KOPT-K1 (cell line): ENCODE measurements around the gene MON1B.
"Not testable (repeated sequence)": the region's sequence is repeated elsewhere in the genome, so short reads cannot be mapped to it uniquely, and the experiment has no call there.

ENCODE experiments used
- H3K27ac ChIP-seq: fragments of 200-600 bp; sonication (generic); 2 replicates; pipeline ENCODE4 v1.5.1; 2016; ENCODE audit warnings: antibody characterized with exemption, mild to moderate bottlenecking, low read depth, low read length; ENCODE audit not compliant: poor library complexity, severe bottlenecking
- H3K36me3 ChIP-seq: fragments of 200-600 bp; sonication (generic); 2 replicates; pipeline ENCODE4 v1.5.1; 2017; ENCODE audit warnings: antibody characterized with exemption, mild to moderate bottlenecking, low read length, moderate library complexity; ENCODE audit not compliant: insufficient read depth
- H3K9me3 ChIP-seq: fragments of 200-600 bp; sonication (generic); 2 replicates; pipeline ENCODE4 v1.5.1; 2017; ENCODE audit warnings: antibody characterized with exemption, low read length, mild to moderate bottlenecking; ENCODE audit not compliant: insufficient read depth, poor library complexity, severe bottlenecking

Gene MON1B

DNA sequence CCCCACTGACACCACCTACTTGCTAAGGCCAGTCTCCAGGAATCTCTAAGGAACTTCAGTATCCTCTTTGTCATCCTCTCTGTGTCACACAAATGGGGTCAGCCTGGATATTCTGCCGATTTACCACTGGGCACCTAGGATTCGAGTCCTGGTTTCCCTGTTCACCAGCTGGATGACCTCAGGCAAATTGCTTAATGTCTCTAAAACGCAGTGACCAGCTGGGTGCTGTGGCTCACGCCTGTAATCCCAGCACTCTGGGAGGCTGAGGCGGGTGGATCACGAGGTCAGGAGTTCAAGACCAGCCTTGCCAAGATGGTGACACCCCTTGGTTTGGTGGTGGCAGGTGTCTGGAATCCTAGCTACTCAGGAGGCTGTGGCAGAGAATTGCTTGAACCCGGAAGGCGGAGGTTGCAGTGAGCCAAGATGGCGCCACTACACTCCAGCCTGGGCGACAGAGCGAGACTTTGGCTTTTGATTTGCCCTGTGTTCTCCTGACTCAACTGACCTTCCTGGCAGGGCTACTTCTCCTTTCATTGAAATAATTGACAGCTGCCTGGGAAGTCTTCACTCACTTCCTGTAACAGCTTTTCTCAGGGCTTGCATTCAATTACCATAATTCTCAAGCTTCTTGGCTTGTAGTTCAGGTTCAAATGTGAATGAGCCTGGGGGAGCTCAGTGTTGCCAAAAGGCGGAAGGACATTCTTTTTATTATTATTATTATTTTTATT lies 23.6 kb downstream of the MON1B start:
- no peak overlapping the region for H3K27ac ChIP-seq
- H3K36me3 ChIP-seq: no peaks in the 10 kb centered on the region
- no peaks in the 10 kb centered on the region for H3K9me3 ChIP-seq

DNA sequence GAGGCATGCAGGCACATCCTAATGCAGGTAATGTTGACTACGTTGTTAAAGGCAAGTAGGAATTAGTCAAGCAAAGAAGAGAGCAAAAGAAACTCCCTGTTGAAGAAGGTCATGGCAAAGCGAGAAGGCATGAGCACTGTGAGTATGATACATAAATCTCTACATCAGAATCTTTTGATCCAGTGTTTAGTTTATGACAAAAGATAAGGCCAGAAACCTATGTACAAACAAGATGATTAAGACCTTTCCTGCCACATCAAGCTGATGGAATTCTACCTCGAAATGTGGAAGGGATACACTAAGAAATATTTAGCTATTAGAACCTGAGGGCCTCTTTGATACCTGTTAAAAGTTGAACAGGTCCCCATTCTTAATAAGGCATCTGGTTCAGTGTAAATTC lies 28.4 kb downstream of the MON1B start:
- H3K36me3 ChIP-seq: no peaks in the 10 kb centered on the region
- H3K9me3 ChIP-seq: no peaks in the 10 kb centered on the region
- H3K27ac ChIP-seq: no peak overlapping the region

DNA sequence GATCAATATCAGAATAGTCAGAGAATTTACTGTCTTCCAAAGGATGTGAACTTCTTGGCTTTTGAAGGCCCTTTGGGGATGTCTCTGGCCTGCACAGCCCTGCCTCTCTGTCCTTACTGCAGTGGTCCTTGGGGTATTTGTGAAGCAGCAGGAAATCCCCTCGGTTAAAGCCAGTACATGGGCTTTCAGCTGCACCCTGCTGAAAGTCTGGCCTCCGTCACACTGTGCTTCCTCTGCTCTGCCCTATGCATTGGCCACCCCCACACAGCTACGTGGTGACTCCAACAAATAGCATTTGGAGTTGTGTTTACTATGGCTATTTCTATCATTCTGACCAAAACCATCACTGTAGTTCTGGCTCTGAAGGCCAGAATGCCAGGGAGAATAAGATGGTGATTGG lies 29.4 kb downstream of the MON1B start:
- Histone ChIP-seq H3K27ac (no peak overlapping the region), H3K9me3 (no peaks in the 10 kb centered on the region), H3K36me3 (no peaks in the 10 kb centered on the region)

DNA sequence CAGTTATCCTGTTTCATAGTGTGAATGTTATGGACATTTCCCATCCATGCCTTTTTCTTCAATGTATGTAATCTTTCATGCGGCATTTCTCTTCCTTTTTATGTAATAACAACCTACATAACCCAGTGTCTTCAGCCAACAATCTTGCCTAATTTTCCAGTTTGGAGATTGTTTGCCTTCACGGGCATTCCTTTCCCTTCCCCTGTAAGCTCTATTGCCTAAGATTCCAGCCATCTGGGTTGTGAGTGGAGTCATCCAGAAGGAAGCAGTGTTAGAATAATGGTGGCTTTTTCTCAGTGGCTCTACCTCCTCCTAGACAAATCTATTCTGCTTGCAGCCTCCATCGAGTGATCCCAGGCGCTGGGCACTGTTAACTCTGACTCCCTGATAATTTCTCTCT lies 30.5 kb downstream of the MON1B start:
- Histone ChIP-seq H3K27ac (no peak overlapping the region), H3K9me3 (no peaks in the 10 kb centered on the region), H3K36me3 (no peaks in the 10 kb centered on the region)

DNA sequence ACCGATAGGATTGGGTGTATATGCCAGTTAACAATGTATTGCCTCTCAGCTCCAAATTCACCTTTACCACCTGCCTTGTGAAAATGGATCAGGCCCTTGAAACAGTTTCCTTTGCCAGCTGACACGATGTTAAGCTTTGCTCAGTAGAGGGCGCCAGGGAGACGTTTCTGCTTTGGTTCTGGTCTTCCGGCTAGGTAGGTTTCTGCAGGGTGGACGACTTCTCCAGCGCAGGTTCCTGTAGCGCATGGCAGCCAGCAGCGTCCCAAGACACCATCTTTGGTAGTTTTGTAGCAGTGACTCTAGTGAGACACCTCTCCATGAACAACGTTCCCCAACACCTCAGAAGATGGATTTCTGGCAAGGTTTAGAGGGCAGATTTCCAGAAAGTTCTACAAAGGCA lies 32.2 kb downstream of the MON1B start:
- no peak overlapping the region for H3K27ac ChIP-seq
- no peaks in the 10 kb centered on the region for H3K9me3 ChIP-seq
- no peaks in the 10 kb centered on the region for H3K36me3 ChIP-seq

DNA sequence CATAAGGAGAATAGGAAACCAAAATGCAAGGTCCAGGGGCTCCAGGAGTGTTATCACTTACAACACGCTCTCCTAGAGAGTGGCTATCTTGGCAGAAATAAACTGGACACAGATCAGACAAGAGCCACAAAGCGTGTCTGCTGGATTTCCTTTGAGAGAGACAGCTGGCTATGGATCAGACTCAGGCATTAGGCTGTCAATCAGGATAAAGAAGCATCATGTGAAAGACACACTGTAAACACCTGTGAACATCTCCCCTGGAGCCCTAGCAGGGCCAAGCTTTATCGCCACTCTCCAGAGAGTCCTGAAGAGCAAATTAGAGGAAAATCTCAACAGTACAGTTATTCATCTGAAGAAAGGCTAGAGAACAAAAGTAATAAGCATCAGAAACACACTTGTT lies 34.2 kb downstream of the MON1B start:
- H3K9me3 ChIP-seq: no peaks in the 10 kb centered on the region
- H3K36me3 ChIP-seq: no peaks in the 10 kb centered on the region
- H3K27ac ChIP-seq: no peak overlapping the region

DNA sequence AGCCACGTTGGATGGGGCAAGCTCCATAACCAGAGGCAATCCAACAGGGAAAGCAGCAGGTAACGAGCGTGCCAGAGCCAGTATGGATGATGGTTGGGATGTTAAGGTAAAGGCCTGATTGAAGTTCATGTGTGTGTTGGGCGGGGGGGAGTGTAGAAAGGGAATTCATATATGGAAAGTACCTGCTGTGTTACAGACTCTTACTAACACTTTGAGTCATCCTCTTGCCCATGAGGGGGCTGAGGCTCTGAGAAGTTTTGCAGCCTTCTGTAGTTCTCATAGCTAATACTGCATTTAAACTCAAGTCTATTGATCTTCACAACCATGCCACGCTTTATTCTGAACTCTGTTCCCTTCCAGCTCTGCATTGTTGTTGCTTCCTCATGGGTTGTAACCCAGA lies 36.8 kb downstream of the MON1B start:
- H3K36me3 ChIP-seq: no peaks in the 10 kb centered on the region
- no peaks in the 10 kb centered on the region for H3K9me3 ChIP-seq
- H3K27ac ChIP-seq: no peak overlapping the region

DNA sequence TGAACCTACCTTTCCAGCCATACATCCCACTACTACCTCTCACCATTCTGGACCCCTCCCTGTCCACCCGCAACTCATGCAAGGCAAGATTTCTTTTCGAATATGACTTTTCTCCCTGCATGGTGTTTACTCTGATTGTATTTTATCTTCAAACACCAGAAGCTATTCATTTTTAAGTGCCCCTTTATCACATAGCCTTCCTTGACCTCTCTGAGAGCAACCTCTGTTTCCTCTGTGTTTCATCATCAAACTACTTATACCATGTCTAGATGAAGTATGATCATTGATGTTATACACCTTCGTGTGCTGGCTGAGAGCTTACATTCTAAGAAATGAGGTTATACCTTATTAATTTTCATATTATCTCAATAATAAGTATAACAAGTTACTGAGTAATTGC lies 40.1 kb downstream of the MON1B start:
- H3K9me3 ChIP-seq: no peaks in the 10 kb centered on the region
- no peak overlapping the region for H3K27ac ChIP-seq

DNA sequence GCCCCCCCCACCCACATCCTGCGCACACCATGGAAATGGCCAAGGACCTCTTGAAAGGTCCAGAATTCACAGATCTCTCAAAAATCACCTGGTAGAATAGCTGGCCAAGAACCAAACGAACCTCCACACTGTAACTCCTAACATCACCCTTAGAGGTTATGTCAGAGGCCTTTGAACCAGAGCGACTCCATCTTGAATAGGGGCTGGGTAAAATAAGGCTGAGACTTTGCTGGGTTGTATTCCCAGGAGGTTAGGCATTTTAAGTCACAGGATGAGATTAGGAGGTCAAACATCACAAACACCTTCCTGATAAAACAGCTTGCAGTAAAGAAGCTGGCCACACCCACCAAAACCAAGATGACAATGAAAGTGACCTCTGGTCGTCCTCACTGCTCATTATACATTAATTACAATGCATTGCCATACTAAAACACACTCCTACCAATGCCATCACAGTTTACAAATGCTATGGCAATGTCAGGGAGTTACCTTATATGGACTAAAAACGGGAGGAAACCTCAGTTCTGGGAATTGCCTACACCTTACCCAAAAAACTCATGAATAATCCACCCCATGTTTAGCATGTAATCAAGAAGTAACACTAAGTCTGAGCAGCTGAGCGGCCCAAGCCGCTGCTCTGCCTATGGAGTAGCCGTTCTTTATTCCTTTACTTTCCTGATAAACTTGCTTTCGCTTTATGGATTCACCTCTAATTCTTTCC lies 43.0 kb downstream of the MON1B start:
- Histone ChIP-seq H3K9me3 (no peaks in the 10 kb centered on the region), H3K27ac (no peak overlapping the region), H3K36me3 (no peaks in the 10 kb centered on the region)

More for the DNA sequence above, 40.1 kb downstream of the MON1B start:
- no peaks in the 10 kb centered on the region for H3K36me3 ChIP-seq

DNA sequence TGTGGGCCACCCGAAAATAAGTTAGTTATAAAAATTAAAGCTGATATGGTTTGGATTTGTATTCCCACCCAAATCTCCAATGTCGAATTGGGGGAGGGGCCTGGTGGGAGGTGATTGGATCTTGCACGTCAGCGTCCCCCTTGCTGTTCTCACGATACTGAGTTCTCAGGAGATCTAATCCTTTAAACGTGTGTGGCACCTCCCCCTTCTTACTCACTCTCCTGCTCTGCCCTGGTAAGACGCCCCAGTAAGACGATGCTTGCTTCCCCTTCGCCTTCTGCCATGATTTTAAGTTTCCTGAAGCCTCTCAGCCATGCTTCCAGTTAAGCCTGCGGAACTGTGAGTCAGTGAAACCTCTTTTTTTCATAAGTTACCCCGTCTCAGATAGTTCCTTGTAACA lies 43.6 kb downstream of the MON1B start:
- no peaks in the 10 kb centered on the region for H3K9me3 ChIP-seq
- H3K27ac ChIP-seq: no peak overlapping the region
- no peaks in the 10 kb centered on the region for H3K36me3 ChIP-seq

DNA sequence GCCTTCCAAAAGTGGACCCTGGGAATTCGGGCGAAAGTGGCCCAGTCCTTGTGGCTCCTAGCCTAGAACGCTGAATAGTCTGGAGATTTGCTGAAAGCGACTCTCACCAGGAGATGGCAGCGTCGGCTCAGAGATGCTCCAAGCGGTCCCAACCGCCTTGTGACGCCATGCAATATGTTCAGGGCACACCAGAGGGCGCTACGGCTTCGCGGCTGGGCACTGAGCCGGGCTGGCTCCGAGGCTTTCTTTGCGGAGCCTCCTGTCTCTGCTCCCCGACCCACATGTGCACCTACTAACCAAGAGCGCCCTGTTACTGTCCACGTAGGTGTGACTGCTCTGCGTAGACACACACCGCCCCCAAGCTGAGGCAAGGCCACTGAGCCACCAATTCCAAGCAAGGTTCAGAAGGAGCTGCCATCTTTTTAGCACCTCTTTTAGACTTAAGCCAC lies 45.1 kb downstream of the MON1B start:
- H3K36me3 ChIP-seq: no peaks in the 10 kb centered on the region
- H3K27ac ChIP-seq: no peak overlapping the region
- no peaks in the 10 kb centered on the region for H3K9me3 ChIP-seq

DNA sequence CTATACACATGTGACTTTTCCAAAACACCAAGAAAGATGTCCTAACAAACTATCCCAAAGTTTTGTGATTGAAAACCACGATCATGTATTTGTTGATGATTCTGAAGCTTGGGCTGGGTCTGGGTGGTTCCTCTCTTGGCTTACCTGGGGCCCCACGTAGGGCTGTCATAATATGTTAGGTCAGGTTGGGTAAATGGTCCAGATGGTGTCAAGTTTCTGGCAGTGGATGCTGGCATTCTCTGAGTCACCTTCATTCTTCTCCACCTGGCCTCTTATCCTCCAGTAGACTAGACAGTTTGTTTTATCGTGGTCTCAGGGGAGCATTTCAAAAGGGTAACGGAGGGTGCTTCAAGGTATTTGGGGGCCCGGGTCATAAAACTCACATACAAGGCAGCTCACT lies 47.6 kb downstream of the MON1B start:
- no peaks in the 10 kb centered on the region for H3K9me3 ChIP-seq
- no peaks in the 10 kb centered on the region for H3K36me3 ChIP-seq
- no peak overlapping the region for H3K27ac ChIP-seq

DNA sequence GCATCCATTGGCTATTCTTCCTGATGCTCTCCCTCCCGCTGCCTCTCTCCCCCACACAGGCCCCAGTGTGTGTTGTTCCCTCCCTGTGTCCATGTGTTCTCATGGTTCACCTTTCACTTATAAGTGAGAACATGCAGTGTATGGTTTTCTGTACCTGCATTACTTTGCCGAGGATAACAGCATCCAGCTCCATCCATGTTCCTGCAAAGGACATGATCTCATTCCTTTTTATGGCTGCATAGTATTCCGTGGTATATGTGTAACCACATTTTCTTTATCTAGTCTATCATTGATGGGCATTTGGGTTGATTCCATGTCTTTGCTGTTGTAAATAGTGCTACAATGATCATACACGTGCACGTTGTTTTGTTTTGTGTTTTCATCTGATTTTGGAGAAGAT lies 51.5 kb downstream of the MON1B start:
- H3K9me3 ChIP-seq, H3K36me3 ChIP-seq, H3K27ac ChIP-seq: not testable (repeated sequence)

DNA sequence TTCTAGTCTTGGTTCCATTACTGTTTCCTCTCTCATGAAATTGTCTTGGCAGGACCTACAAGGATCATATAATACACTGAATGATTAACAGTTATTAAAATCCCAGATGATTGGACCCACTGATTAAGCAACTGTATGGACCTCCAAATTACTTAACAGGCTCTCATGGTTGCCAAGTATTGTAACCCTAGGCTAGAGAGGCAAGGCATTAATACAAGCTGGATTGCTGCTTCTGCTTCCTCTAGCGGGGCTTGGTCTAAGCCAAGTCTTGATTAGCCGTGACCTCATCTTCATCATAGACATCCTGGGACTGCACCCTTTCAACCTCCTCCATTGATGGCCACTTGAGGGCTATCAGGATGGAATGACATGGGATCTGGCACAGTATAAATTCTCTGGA lies 55.2 kb downstream of the MON1B start:
- Histone ChIP-seq H3K36me3 (no peaks in the 10 kb centered on the region), H3K9me3 (no peaks in the 10 kb centered on the region), H3K27ac (no peak overlapping the region)

DNA sequence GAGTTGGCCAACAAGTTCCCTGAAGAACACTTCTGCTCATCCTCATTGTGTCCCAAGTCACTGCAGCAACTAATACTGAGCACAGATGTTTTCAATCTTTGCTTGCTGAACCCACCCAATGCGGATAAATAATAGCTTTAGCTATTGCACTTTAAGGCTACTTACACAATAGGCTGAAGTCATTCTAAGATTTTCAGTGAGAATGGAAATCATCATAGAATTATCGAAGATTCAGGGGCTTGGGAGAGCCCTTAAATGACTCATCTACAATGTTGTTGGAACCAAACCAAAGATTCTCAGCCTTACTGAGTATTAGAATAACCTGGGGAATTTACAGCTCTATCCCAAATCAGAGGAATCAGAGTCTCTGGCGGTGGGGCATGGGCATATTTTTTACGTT lies 59.4 kb downstream of the MON1B start:
- Histone ChIP-seq H3K36me3 (no peaks in the 10 kb centered on the region), H3K9me3 (no peaks in the 10 kb centered on the region), H3K27ac (no peak overlapping the region)
